Thymus (tissue), 11 donors: ENCODE results near the gene PLEKHA1. TPM values are rescaled to one million over a fixed set of nuclear protein-coding genes. Genes with fewer than 3 reads are reported as not detected.
A peak's percentile ranks its signal among the peaks of the same experiment; 100 is the strongest.

Source experiments
- DNase-seq, 9 donors: peaks; one replicate each; pipeline ENCODE4 v3.0.0-alpha.2; 2013; ENCODE audit warnings: low spot score in 9 of 9, low read depth in 6 of 9, missing footprints in 1 of 9
- H3K27ac ChIP-seq, 2 donors: one replicate each; pipeline ENCODE4 v1.5.1; 2013; ENCODE audit warnings: control low read depth in 1 of 2, low read depth in 1 of 2, low read length in 1 of 2, mild to moderate bottlenecking in 1 of 2, moderate library complexity in 1 of 2
- H3K27me3 ChIP-seq, 2 donors: one replicate each; pipeline ENCODE4 v1.5.1; 2013; ENCODE audit warnings: low read length in 1 of 2; ENCODE audit not compliant: control insufficient read depth in 2 of 2, insufficient read depth in 1 of 2
- H3K36me3 ChIP-seq, 2 donors: one replicate each; pipeline ENCODE4 v1.5.1; 2013; ENCODE audit warnings: low read length in 1 of 2, mild to moderate bottlenecking in 1 of 2, moderate library complexity in 1 of 2; ENCODE audit not compliant: control insufficient read depth in 2 of 2, insufficient read depth in 2 of 2
- H3K4me1 ChIP-seq, 2 donors: one replicate each; pipeline ENCODE4 v1.5.1; 2013; ENCODE audit warnings: low read length in 2 of 2; ENCODE audit not compliant: control insufficient read depth in 2 of 2, insufficient read depth in 2 of 2
- H3K4me3 ChIP-seq, 2 donors: one replicate each; pipeline ENCODE4 v1.5.1; 2013; ENCODE audit warnings: low read length in 2 of 2, control low read depth in 1 of 2, mild to moderate bottlenecking in 1 of 2
- H3K9me3 ChIP-seq, 2 donors: one replicate each; pipeline ENCODE4 v1.5.1; 2013; ENCODE audit warnings: low read length in 1 of 2, mild to moderate bottlenecking in 1 of 2; ENCODE audit not compliant: control insufficient read depth in 2 of 2, insufficient read depth in 1 of 2
- WGBS: extraction: QIAGEN DNeasy Blood & Tissue Kit; methylation state at CpG from one replicate; pipeline ENCODE4 v1.1.7; 2013; 5-methylcytosine and 5-hydroxymethylcytosine counted together
- polyA plus RNA-seq: library from polyadenylated mRNA; stranded (reverse); fragments of 200-250 nt; gene quantifications from one replicate; pipeline ENCODE4 v1.2.3, GENCODE V29; 2013
- total RNA-seq: library from RNA; stranded (reverse); fragments of 120-200 nt; gene quantifications from one replicate; pipeline ENCODE4 v1.2.4, GENCODE V29; 2013
- donor health status: healthy.

PLEKHA1 gene
- total and polyA plus RNA-seq, 2 donors: 11.1 to 28.2 TPM

GRCh38 chr10:122404576-122404975 lies 30.1 kb downstream of the PLEKHA1 start:
- Histone ChIP-seq H3K36me3 (no peaks in the 10 kb centered on the region), H3K4me1 (peaks cover 0 to 4% of the 10 kb centered on the region in 2 donors), H3K27ac (no peak overlapping the region), H3K4me3 (no peak overlapping the region), H3K9me3 (no peaks in the 10 kb centered on the region), H3K27me3 (no peaks in the 10 kb centered on the region)
- WGBS: 92% methylated on average over 2 of the region's 2 CpGs
- peak in 1 of 9 donors; percentile 23 for DNase-seq

- Histone ChIP-seq H3K9me3 (no peaks in the 10 kb centered on the region), H3K36me3 (no peaks in the 10 kb centered on the region), H3K4me1 (peaks cover 0 to 4% of the 10 kb centered on the region in 2 donors), H3K4me3 (no peak overlapping the region), H3K27me3 (no peaks in the 10 kb centered on the region), H3K27ac (peak overlapping the region in 1 of 2 donors; percentile 55)
- WGBS: 75% methylated on average over 8 of the region's 8 CpGs
- peak in 7 of 9 donors; percentile 11 to 84 (median 26) for DNase-seq
Observed at GRCh38 chr10:122407375-122408125, 33.0 kb downstream of the PLEKHA1 start.

- peaks cover 0 to 2% of the 10 kb centered on the region in 2 donors for H3K4me1 ChIP-seq
- no peak overlapping the region for H3K4me3 ChIP-seq
- no peaks in the 10 kb centered on the region for H3K27me3 ChIP-seq
- H3K36me3 ChIP-seq: no peaks in the 10 kb centered on the region
- H3K27ac ChIP-seq: no peak overlapping the region
- no peaks in the 10 kb centered on the region for H3K9me3 ChIP-seq
- DNase-seq: no peak
Observed at GRCh38 chr10:122413327-122413726, 38.8 kb downstream of the PLEKHA1 start.

- peaks cover 0 to 2% of the 10 kb centered on the region in 2 donors for H3K4me1 ChIP-seq
- H3K27ac ChIP-seq: no peak overlapping the region
- no peaks in the 10 kb centered on the region for H3K27me3 ChIP-seq
- DNase-seq: no peak
- WGBS: 95% methylated on average over 2 of the region's 2 CpGs
- no peaks in the 10 kb centered on the region for H3K36me3 ChIP-seq
- H3K9me3 ChIP-seq: no peaks in the 10 kb centered on the region
- no peak overlapping the region for H3K4me3 ChIP-seq
Observed at GRCh38 chr10:122417667-122418066, 43.2 kb downstream of the PLEKHA1 start.

GRCh38 chr10:122419016-122419415 lies 44.5 kb downstream of the PLEKHA1 start:
- WGBS: 94% methylated on average over 1 of the region's 1 CpG
- H3K4me3 ChIP-seq: no peak overlapping the region
- no peaks in the 10 kb centered on the region for H3K9me3 ChIP-seq
- peaks cover 0 to 2% of the 10 kb centered on the region in 2 donors for H3K4me1 ChIP-seq
- DNase-seq: no peak
- no peaks in the 10 kb centered on the region for H3K36me3 ChIP-seq
- no peak overlapping the region for H3K27ac ChIP-seq
- no peaks in the 10 kb centered on the region for H3K27me3 ChIP-seq

- Histone ChIP-seq H3K27me3 (no peaks in the 10 kb centered on the region), H3K4me1 (peaks cover 0 to 2% of the 10 kb centered on the region in 2 donors), H3K9me3 (no peaks in the 10 kb centered on the region), H3K27ac (no peak overlapping the region), H3K4me3 (no peak overlapping the region), H3K36me3 (no peaks in the 10 kb centered on the region)
- WGBS: 91% methylated on average over 3 of the region's 3 CpGs
- DNase-seq: no peak
Observed at GRCh38 chr10:122419876-122420623, 45.5 kb downstream of the PLEKHA1 start.

- H3K4me3 ChIP-seq: no peak overlapping the region
- H3K36me3 ChIP-seq: no peaks in the 10 kb centered on the region
- H3K9me3 ChIP-seq: no peaks in the 10 kb centered on the region
- 92% methylated on average over 3 of the region's 3 CpGs for WGBS
- no peak overlapping the region for H3K27ac ChIP-seq
- peaks cover 0 to 2% of the 10 kb centered on the region in 2 donors for H3K4me1 ChIP-seq
- DNase-seq: no peak
- no peaks in the 10 kb centered on the region for H3K27me3 ChIP-seq
Observed at GRCh38 chr10:122420624-122421007, 46.1 kb downstream of the PLEKHA1 start.

GRCh38 chr10:122421054-122421625 lies 46.6 kb downstream of the PLEKHA1 start:
- Histone ChIP-seq H3K4me3 (no peak overlapping the region), H3K4me1 (peaks cover 0 to 2% of the 10 kb centered on the region in 2 donors), H3K9me3 (no peaks in the 10 kb centered on the region), H3K27ac (no peak overlapping the region), H3K36me3 (no peaks in the 10 kb centered on the region), H3K27me3 (no peaks in the 10 kb centered on the region)
- WGBS: 91% methylated on average over 3 of the region's 3 CpGs
- no peak for DNase-seq

- Histone ChIP-seq H3K27ac (no peak overlapping the region), H3K27me3 (no peaks in the 10 kb centered on the region), H3K9me3 (no peaks in the 10 kb centered on the region), H3K4me3 (no peak overlapping the region), H3K36me3 (no peaks in the 10 kb centered on the region), H3K4me1 (peaks cover 0 to 2% of the 10 kb centered on the region in 2 donors)
- DNase-seq: no peak
Observed at GRCh38 chr10:122421742-122422141, 47.2 kb downstream of the PLEKHA1 start.
